ENCODE measurements around the gene RGCC. TPM values are rescaled to one million over a fixed set of nuclear protein-coding genes. Genes with fewer than 3 reads are reported as not detected.

RGCC gene
- polyA plus RNA-seq, 1 donor from 2014 or later: not detected

DNA sequence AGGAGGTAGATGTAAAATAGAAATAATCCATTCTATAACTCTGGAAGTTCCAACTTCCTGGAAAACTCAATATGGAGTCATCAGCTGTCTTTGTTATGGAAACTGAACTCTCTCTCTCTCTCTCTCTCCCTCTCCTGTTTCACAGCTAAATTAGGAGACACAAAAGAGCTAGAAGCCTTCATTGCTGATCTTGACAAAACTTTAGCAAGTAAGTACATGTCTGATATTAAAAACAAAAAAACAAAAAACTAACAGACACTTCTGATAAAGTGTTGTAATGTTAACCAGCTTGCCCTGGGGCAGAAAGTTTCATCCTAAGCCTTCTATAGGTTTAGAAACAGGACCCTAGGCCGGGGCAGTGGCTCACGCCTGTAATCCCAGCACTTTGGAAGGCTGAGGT, 11.3 kb downstream of the RGCC start:
- Histone ChIP-seq H2AFZ (ENCODE audit: low read depth, low read length) (no peak overlapping the region), H3K9me2 (ENCODE audit: insufficient read depth, low read length) (no peaks in the 10 kb centered on the region), H3K27ac (ENCODE audit: low read length) (no peak overlapping the region), H3K4me3 (ENCODE audit: low read length) (no peak overlapping the region), H4K20me1 (ENCODE audit: insufficient read depth) (no peaks in the 10 kb centered on the region), H3K36me3 (ENCODE audit: insufficient read depth, low read length) (no peaks in the 10 kb centered on the region), H3K9ac (ENCODE audit: low read length) (no peak overlapping the region), H3K27me3 (ENCODE audit: insufficient read depth, low read depth, low read length) (no peaks in the 10 kb centered on the region), H3K9me3 (ENCODE audit: low read length) (no peaks in the 10 kb centered on the region), H3F3A (ENCODE audit: insufficient read depth, low read length, poor library complexity, severe bottlenecking) (no peaks in the 10 kb centered on the region), H3K4me2 (ENCODE audit: low read length) (no peak overlapping the region), H3K79me2 (replicated peaks; ENCODE audit: insufficient read depth, low read length) (no peaks in the 10 kb centered on the region)
- TF ChIP-seq EP300 (conservative IDR thresholded peaks at IDR 0.05; ENCODE audit: poor library complexity, severe bottlenecking) (no peak), RAD21 (conservative IDR thresholded peaks at IDR 0.05) (no peak), REST (IDR thresholded peaks at IDR 0.05; ENCODE audit: borderline replicate concordance) (no peak), TAF1 (IDR thresholded peaks at IDR 0.05; ENCODE audit: low read depth) (no peak), POLR2AphosphoS5 (IDR thresholded peaks at IDR 0.05) (no peak), CTCF (IDR thresholded peaks at IDR 0.05; ENCODE audit: poor library complexity, severe bottlenecking) (no peak), SMC3 (conservative IDR thresholded peaks at IDR 0.05; ENCODE audit: poor library complexity) (no peak), EZH2 (IDR thresholded peaks at IDR 0.05; ENCODE audit: borderline replicate concordance, insufficient read depth, low read length, poor library complexity, severe bottlenecking) (no peak), MXI1 (conservative IDR thresholded peaks at IDR 0.05; ENCODE audit: poor library complexity, severe bottlenecking) (no peak)

- Histone ChIP-seq H3K79me2 (replicated peaks; ENCODE audit: insufficient read depth, low read length) (no peaks in the 10 kb centered on the region), H3K9me3 (ENCODE audit: low read length) (no peaks in the 10 kb centered on the region), H3K36me3 (ENCODE audit: insufficient read depth, low read length) (no peaks in the 10 kb centered on the region), H3K9ac (ENCODE audit: low read length) (no peak overlapping the region), H2AFZ (ENCODE audit: low read depth, low read length) (no peak overlapping the region), H3K4me3 (ENCODE audit: low read length) (no peak overlapping the region), H3K4me2 (ENCODE audit: low read length) (no peak overlapping the region), H3K27me3 (ENCODE audit: insufficient read depth, low read depth, low read length) (no peaks in the 10 kb centered on the region), H3K27ac (ENCODE audit: low read length) (no peak overlapping the region), H3K9me2 (ENCODE audit: insufficient read depth, low read length) (no peaks in the 10 kb centered on the region), H4K20me1 (ENCODE audit: insufficient read depth) (no peaks in the 10 kb centered on the region), H3F3A (ENCODE audit: insufficient read depth, low read length, poor library complexity, severe bottlenecking) (no peaks in the 10 kb centered on the region)
- TF ChIP-seq POLR2AphosphoS5 (IDR thresholded peaks at IDR 0.05) (no peak), RAD21 (conservative IDR thresholded peaks at IDR 0.05) (no peak), TAF1 (IDR thresholded peaks at IDR 0.05; ENCODE audit: low read depth) (no peak), MXI1 (conservative IDR thresholded peaks at IDR 0.05; ENCODE audit: poor library complexity, severe bottlenecking) (no peak), REST (IDR thresholded peaks at IDR 0.05; ENCODE audit: borderline replicate concordance) (no peak), EP300 (conservative IDR thresholded peaks at IDR 0.05; ENCODE audit: poor library complexity, severe bottlenecking) (no peak), CTCF (IDR thresholded peaks at IDR 0.05; ENCODE audit: poor library complexity, severe bottlenecking) (no peak), EZH2 (IDR thresholded peaks at IDR 0.05; ENCODE audit: borderline replicate concordance, insufficient read depth, low read length, poor library complexity, severe bottlenecking) (no peak), SMC3 (conservative IDR thresholded peaks at IDR 0.05; ENCODE audit: poor library complexity) (no peak)
These were observed 12.8 kb downstream of the RGCC start for GRCh38 chr13:41470196-41470595.
